Panc1 (cell line): Measurements from ENCODE around the gene SLC25A38. TPM values are rescaled to one million over a fixed set of nuclear protein-coding genes. Genes with fewer than 3 reads are reported as not detected.

ENCODE experiments used
- ATAC-seq: fragments of 200-7000 bp; cut with Tn5 transposase; 2 replicates; pipeline ENCODE4 v1.9.1; 2020; ENCODE audit warnings: mild to moderate bottlenecking, moderate library complexity
- BruUV-seq: library from RNA; stranded (reverse); fragments of 400-500 nt; replicated peaks from 2 replicates; lab custom pipeline; 2021; lab: Mats Ljungman, UMichigan
- CTCF ChIA-PET: fragments of 300-600 bp; sonication (Branson Sonifier 250); formaldehyde crosslinking; loops from one replicate; lab custom pipeline; 2022; ENCODE audit warnings: antibody characterized with exemption; lab: Charles Lee
- POLR2A ChIA-PET: fragments of 300-600 bp; sonication (Branson Sonifier 250); formaldehyde crosslinking; loops from one replicate; lab custom pipeline; 2022; ENCODE audit warnings: antibody characterized with exemption; lab: Charles Lee
- DNase-seq: peaks from one replicate; pipeline ENCODE4 v3.0.0-alpha.2; 2010; ENCODE audit warnings: low read depth, low spot score
- H3K27ac ChIP-seq: 2 replicates; pipeline ENCODE4 v1.5.1; 2011; ENCODE audit warnings: mild to moderate bottlenecking, low read length, inconsistent platforms
- H3K27me3 ChIP-seq: fragments of 200-500 bp; sonication (Bioruptor generic); 2 replicates; pipeline ENCODE4 v1.6.0; 2014; ENCODE audit warnings: low read length, inconsistent platforms; ENCODE audit not compliant: control insufficient read depth, insufficient read depth
- H3K36me3 ChIP-seq: fragments of 200-500 bp; sonication (Bioruptor generic); 2 replicates; pipeline ENCODE4 v1.5.1; 2014; ENCODE audit warnings: inconsistent platforms, mild to moderate bottlenecking, low read length, moderate library complexity; ENCODE audit not compliant: control insufficient read depth, insufficient read depth
- H3K4me1 ChIP-seq: 2 replicates; pipeline ENCODE4 v1.5.1; 2011; ENCODE audit warnings: inconsistent platforms, mild to moderate bottlenecking, low read length, moderate library complexity; ENCODE audit not compliant: control insufficient read depth, insufficient read depth
- H3K4me3 ChIP-seq, 2 experiments: 2 replicates each; pipeline ENCODE4 v1.5.1; 2011 to 2012; ENCODE audit warnings: low read depth in 2 of 2, low read length in 2 of 2, mild to moderate bottlenecking in 2 of 2, inconsistent platforms in 1 of 2, moderate library complexity in 1 of 2
- H3K9me3 ChIP-seq: fragments of 200-500 bp; sonication (Bioruptor generic); 2 replicates; pipeline ENCODE4 v1.5.1; 2014; ENCODE audit warnings: low read depth, mild to moderate bottlenecking, inconsistent platforms, low read length, moderate library complexity; ENCODE audit not compliant: control insufficient read depth, insufficient read depth
- POLR2AphosphoS5 ChIP-seq: IDR thresholded peaks from 2 replicates; pipeline ENCODE4 v1.6.1; 2012; ENCODE audit warnings: mild to moderate bottlenecking, low read depth, low read length, moderate library complexity
- SIN3A ChIP-seq: IDR thresholded peaks from 2 replicates; pipeline ENCODE4 v1.6.1; 2012; ENCODE audit warnings: low read depth, mild to moderate bottlenecking, low read length, moderate library complexity, borderline replicate concordance; ENCODE audit not compliant: insufficient read depth
- TCF7L2 ChIP-seq: IDR thresholded peaks from 2 replicates; pipeline ENCODE4 v1.6.1; 2011; ENCODE audit warnings: mild to moderate bottlenecking, low read depth, low read length, inconsistent platforms
- in situ Hi-C: cut with HindIII; loops from 2 replicates; pipeline ENCODE4 v1.10.0; 2016; ENCODE audit warnings: low sequenced_read_pairs, low pct_unique_long_range_greater_than_20kb
- intact Hi-C: fragments of 100-400 bp; cut with micrococcal nuclease; formaldehyde crosslinking; loops from one replicate; pipeline ENCODE4 v1.10.0; 2022; ENCODE audit not compliant: unreplicated experiment
- total RNA-seq: library from RNA; stranded (reverse); gene quantifications from one replicate; pipeline ENCODE4 v1.2.1, GENCODE V29; 2021; ENCODE audit not compliant: unreplicated experiment
- TF ChIP-seq, protein P1 (sequence below): fragments of 450-650 bp; IDR thresholded peaks from 2 replicates; pipeline ENCODE4 v1.5.1; 2017; ENCODE audit warnings: mild to moderate bottlenecking
- TF ChIP-seq, protein P2 (sequence below), 2 experiments: IDR thresholded peaks; 2 replicates each; pipeline ENCODE4 v1.6.1; 2011 to 2012; ENCODE audit warnings: low read depth in 2 of 2, control low read depth in 1 of 2, low read length in 1 of 2, mild to moderate bottlenecking in 1 of 2, moderate library complexity in 1 of 2; ENCODE audit not compliant: insufficient read depth in 1 of 2

SLC25A38 gene
- total RNA-seq, 1 experiment from 2014 or later, result 21.5 TPM

GRCh38 chr3:39405687-39406367, 22.7 kb downstream of the SLC25A38 start:
- H3K9me3 ChIP-seq, result no peaks in the 10 kb centered on the region
- peaks cover 26% of the 10 kb centered on the region for H3K36me3 ChIP-seq
- peaks cover 11% of the 10 kb centered on the region for H3K4me1 ChIP-seq
- ATAC-seq (no peak), DNase-seq (no peak)
- in situ Hi-C loops, result no loop called here
- peak overlapping the region; percentile 80 to 89 for H3K4me3 ChIP-seq
- CTCF ChIA-PET, result no interaction called here
- no peak for TF ChIP-seq POLR2AphosphoS5
- TF ChIP-seq, protein P1, sequence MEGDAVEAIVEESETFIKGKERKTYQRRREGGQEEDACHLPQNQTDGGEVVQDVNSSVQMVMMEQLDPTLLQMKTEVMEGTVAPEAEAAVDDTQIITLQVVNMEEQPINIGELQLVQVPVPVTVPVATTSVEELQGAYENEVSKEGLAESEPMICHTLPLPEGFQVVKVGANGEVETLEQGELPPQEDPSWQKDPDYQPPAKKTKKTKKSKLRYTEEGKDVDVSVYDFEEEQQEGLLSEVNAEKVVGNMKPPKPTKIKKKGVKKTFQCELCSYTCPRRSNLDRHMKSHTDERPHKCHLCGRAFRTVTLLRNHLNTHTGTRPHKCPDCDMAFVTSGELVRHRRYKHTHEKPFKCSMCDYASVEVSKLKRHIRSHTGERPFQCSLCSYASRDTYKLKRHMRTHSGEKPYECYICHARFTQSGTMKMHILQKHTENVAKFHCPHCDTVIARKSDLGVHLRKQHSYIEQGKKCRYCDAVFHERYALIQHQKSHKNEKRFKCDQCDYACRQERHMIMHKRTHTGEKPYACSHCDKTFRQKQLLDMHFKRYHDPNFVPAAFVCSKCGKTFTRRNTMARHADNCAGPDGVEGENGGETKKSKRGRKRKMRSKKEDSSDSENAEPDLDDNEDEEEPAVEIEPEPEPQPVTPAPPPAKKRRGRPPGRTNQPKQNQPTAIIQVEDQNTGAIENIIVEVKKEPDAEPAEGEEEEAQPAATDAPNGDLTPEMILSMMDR, result no peak
- TF ChIP-seq, protein P2, sequence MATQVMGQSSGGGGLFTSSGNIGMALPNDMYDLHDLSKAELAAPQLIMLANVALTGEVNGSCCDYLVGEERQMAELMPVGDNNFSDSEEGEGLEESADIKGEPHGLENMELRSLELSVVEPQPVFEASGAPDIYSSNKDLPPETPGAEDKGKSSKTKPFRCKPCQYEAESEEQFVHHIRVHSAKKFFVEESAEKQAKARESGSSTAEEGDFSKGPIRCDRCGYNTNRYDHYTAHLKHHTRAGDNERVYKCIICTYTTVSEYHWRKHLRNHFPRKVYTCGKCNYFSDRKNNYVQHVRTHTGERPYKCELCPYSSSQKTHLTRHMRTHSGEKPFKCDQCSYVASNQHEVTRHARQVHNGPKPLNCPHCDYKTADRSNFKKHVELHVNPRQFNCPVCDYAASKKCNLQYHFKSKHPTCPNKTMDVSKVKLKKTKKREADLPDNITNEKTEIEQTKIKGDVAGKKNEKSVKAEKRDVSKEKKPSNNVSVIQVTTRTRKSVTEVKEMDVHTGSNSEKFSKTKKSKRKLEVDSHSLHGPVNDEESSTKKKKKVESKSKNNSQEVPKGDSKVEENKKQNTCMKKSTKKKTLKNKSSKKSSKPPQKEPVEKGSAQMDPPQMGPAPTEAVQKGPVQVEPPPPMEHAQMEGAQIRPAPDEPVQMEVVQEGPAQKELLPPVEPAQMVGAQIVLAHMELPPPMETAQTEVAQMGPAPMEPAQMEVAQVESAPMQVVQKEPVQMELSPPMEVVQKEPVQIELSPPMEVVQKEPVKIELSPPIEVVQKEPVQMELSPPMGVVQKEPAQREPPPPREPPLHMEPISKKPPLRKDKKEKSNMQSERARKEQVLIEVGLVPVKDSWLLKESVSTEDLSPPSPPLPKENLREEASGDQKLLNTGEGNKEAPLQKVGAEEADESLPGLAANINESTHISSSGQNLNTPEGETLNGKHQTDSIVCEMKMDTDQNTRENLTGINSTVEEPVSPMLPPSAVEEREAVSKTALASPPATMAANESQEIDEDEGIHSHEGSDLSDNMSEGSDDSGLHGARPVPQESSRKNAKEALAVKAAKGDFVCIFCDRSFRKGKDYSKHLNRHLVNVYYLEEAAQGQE (IDR thresholded peaks at IDR 0.05; ENCODE audit: insufficient read depth in 1 of 2, low read depth in 2 of 2, low read length in 1 of 2), result no peak
- TF ChIP-seq SIN3A, result no peak
- TF ChIP-seq TCF7L2, result no peak
- no peaks in the 10 kb centered on the region for H3K27me3 ChIP-seq
- TSS peak; percentile 98 for BruUV-seq
- H3K27ac ChIP-seq, result peak overlapping the region; percentile 95
- POLR2A ChIA-PET, result no interaction called here
- intact Hi-C loops, result no loop called here

DNA sequence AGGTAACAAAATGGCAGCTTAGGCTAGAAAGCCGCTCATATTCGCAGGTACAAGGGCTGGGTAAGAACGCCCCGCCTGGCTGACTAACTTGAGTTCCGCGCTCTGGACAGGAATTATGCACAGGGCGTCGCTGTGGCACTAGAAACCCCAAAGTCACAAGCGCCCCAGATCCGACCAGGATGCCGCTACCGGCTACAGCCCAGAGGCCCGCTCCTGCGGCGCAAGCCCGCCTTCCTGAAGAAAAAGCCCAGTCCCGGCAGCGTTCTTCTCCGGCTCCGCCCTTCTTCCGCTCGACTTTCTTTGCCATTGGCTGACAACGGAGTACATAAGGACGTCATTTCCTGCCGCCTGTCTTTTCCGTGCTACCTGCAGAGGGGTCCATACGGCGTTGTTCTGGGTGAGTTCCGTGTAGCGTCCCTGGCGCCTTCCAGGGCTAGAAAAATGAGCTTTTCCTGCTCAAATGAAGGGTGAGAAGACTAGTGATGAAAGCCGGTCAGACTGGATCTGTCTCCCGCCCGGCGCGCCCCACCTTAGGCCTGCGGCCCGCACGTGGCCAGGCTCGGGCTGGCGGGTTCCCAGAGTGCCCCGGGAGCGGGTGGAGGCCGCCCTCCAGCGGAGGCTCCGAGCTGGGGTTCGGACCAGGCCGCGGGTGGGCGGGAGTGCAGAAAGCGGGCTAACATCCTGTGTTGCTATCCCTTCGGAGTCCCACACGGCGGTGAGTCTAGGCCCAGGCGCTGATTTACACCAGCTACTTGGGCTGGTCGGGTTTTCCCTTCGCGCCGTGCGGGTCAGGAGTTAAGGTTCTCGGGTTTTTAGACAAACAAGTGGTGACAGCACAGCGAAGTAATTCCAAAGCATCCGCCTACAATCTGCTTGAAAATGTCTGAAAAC, 23.4 kb downstream of the SLC25A38 start, which contains the start of gene RPSA:
TSS of gene RPSA (plus strand) at position 353 of the 891 bp plus-strand sequence. CDS start 934 bp downstream, outside the sequence.
- Histone ChIP-seq H3K9me3 (no peaks in the 10 kb centered on the region), H3K27ac (peak within 1 kb of the TSS; percentile 95), H3K27me3 (no peaks in the 10 kb centered on the region), H3K4me1 (peaks cover 11% of the 10 kb centered on the region), H3K4me3 (peak within 1 kb of the TSS; percentile 80 to 89), H3K36me3 (peaks cover 32% of the 10 kb centered on the region)
- BruUV-seq, result TSS peak; percentile 82
- intact Hi-C loops, result no loop called here
- DNase-seq, result peak; percentile 78
- POLR2A ChIA-PET, result no interaction called here
- TF ChIP-seq SIN3A, result no peak; the same call in 1 of the 2 replicates
- peak; percentile 98 for TF ChIP-seq POLR2AphosphoS5
- TF ChIP-seq, protein P1, result peak; percentile 63
- ATAC-seq, result peak; percentile 98
- CTCF ChIA-PET, result no interaction called here
- in situ Hi-C loops, result no loop called here
